Rectal smooth muscle tissue (tissue), 1 donor: ENCODE results near the gene NAA30.

Experiments
- H3K27ac ChIP-seq: one replicate; pipeline ENCODE4 v1.7.0; 2013; ENCODE audit warnings: low read depth, low read length, inconsistent platforms
- H3K27me3 ChIP-seq: one replicate; pipeline ENCODE4 v1.7.0; 2013; ENCODE audit warnings: low read length; ENCODE audit not compliant: control insufficient read depth, insufficient read depth
- H3K36me3 ChIP-seq: one replicate; pipeline ENCODE4 v1.7.0; 2013; ENCODE audit warnings: low read length; ENCODE audit not compliant: control insufficient read depth, insufficient read depth
- H3K4me1 ChIP-seq: one replicate; pipeline ENCODE4 v1.7.0; 2013; ENCODE audit warnings: low read length; ENCODE audit not compliant: control insufficient read depth, insufficient read depth
- H3K4me3 ChIP-seq: one replicate; pipeline ENCODE4 v1.7.0; 2013; ENCODE audit warnings: low read length
- H3K9ac ChIP-seq: one replicate; pipeline ENCODE4 v1.7.0; 2013; ENCODE audit warnings: low read length

NAA30 gene

GRCh38 chr14:57462551-57462950 is 72.2 kb downstream of the NAA30 start:
- no peaks in the 10 kb centered on the region for H3K27me3 ChIP-seq
- H3K27ac ChIP-seq = no peak overlapping the region
- H3K9ac ChIP-seq = no peak overlapping the region
- H3K36me3 ChIP-seq = no peaks in the 10 kb centered on the region
- H3K4me3 ChIP-seq = no peak overlapping the region
- no peaks in the 10 kb centered on the region for H3K4me1 ChIP-seq

- H3K4me3 ChIP-seq = no peak overlapping the region
- H3K36me3 ChIP-seq = no peaks in the 10 kb centered on the region
- no peak overlapping the region for H3K9ac ChIP-seq
- no peaks in the 10 kb centered on the region for H3K4me1 ChIP-seq
- H3K27me3 ChIP-seq = no peaks in the 10 kb centered on the region
- H3K27ac ChIP-seq = no peak overlapping the region
Measured at GRCh38 chr14:57464008-57464730, 73.8 kb downstream of the NAA30 start.
